CD4-positive, alpha-beta T cell (primary cell): ENCODE results near the gene DHRS3. TPM values are rescaled to one million over a fixed set of nuclear protein-coding genes. Genes with fewer than 3 reads are reported as not detected.

Experiments
- ATAC-seq: fragments of 200-7000 bp; cut with Tn5 transposase; one replicate; pipeline ENCODE4 v1.10.0; 2022; ENCODE audit warnings: mild to moderate bottlenecking; ENCODE audit not compliant: poor library complexity
- CTCF ChIA-PET: fragments of 350-600 bp; sonication (Branson Sonifier 250); formaldehyde crosslinking; loops from one replicate; lab custom pipeline; 2021; ENCODE audit warnings: antibody characterized with exemption, inconsistent platforms; lab: Charles Lee
- POLR2A ChIA-PET: fragments of 350-600 bp; sonication (Branson Sonifier 250); formaldehyde crosslinking; loops from one replicate; lab custom pipeline; 2021; ENCODE audit warnings: antibody characterized with exemption, inconsistent platforms; lab: Charles Lee
- DNase-seq, 14 experiments: peaks; one replicate each; pipeline ENCODE4 v3.0.0-alpha.2; 2013 to 2020; ENCODE audit warnings: mixed read lengths in 2 of 14
- H3K27ac ChIP-seq, 2 donors: one replicate each; pipeline versions ENCODE4 v1.5.1 to v1.7.0; 2013; ENCODE audit warnings: low read length in 2 of 2, low read depth in 1 of 2, mild to moderate bottlenecking in 1 of 2
- H3K27me3 ChIP-seq, 2 experiments: 1 replicate in 1 of 2; 2 replicates in 1 of 2; pipeline versions ENCODE4 v1.6.1 to v1.7.0; 2013; ENCODE audit warnings: low read length in 2 of 2, control low read depth in 1 of 2, mild to moderate bottlenecking in 1 of 2, moderate library complexity in 1 of 2; ENCODE audit not compliant: insufficient read depth in 2 of 2, control insufficient read depth in 1 of 2
- H3K36me3 ChIP-seq: one replicate; pipeline ENCODE4 v1.6.1; 2013; ENCODE audit warnings: low read length, control low read depth; ENCODE audit not compliant: insufficient read depth
- H3K4me1 ChIP-seq: one replicate; pipeline ENCODE4 v1.6.1; 2013; ENCODE audit warnings: low read length, control low read depth; ENCODE audit not compliant: insufficient read depth
- H3K4me3 ChIP-seq: one replicate; pipeline ENCODE4 v1.5.1; 2013; ENCODE audit warnings: mild to moderate bottlenecking, low read length, moderate library complexity
- H3K9me3 ChIP-seq, 2 experiments: 1 replicate in 1 of 2; 2 replicates in 1 of 2; pipeline versions ENCODE4 v1.6.1 to v1.7.0; 2013; ENCODE audit warnings: low read length in 2 of 2, mild to moderate bottlenecking in 2 of 2, control low read depth in 1 of 2, moderate library complexity in 1 of 2; ENCODE audit not compliant: control insufficient read depth in 1 of 2, insufficient read depth in 1 of 2
- H3K27ac Mint-ChIP-seq: one replicate; pipeline ENCODE4 v1.8.0; 2020; ENCODE audit warnings: mixed read lengths
- H3K27me3 Mint-ChIP-seq: one replicate; pipeline ENCODE4 v1.8.0; 2021; ENCODE audit warnings: mixed read lengths
- H3K36me3 Mint-ChIP-seq: one replicate; pipeline ENCODE4 v1.8.0; 2021; ENCODE audit warnings: low read depth, mixed read lengths
- H3K4me1 Mint-ChIP-seq: one replicate; pipeline ENCODE4 v1.8.0; 2021; ENCODE audit warnings: low read depth, mixed read lengths
- H3K4me3 Mint-ChIP-seq: one replicate; pipeline ENCODE4 v1.8.0; 2020; ENCODE audit warnings: mild to moderate bottlenecking, mixed read lengths
- H3K9me3 Mint-ChIP-seq: one replicate; pipeline ENCODE4 v1.8.0; 2020; ENCODE audit warnings: mixed read lengths
- intact Hi-C, 2 experiments: fragments of 100-400 bp; cut with DNase I in 1 of 2; cut with micrococcal nuclease in 1 of 2; formaldehyde crosslinking; loops; one replicate each; pipeline versions ENCODE4 v1.15.1 to v1.9.0; 2023 to 2025; cut with DNase I, micrococcal nuclease
- total RNA-seq, 174 experiments: library from RNA in 2 of 174; stranded (reverse) in 2 of 174; gene quantifications; one replicate each; pipeline ENCODE4 v1.2.3 and lab custom pipeline; 2021 to 2026
- TF ChIP-seq, protein P1 (sequence below): fragments of 200-600 bp; IDR thresholded peaks from one replicate; pipeline ENCODE4 v1.8.0; 2022; ENCODE audit warnings: antibody characterized with exemption, mild to moderate bottlenecking

Gene DHRS3
- total RNA-seq, 2 experiments from 2014 or later = 102 to 108 TPM

DNA sequence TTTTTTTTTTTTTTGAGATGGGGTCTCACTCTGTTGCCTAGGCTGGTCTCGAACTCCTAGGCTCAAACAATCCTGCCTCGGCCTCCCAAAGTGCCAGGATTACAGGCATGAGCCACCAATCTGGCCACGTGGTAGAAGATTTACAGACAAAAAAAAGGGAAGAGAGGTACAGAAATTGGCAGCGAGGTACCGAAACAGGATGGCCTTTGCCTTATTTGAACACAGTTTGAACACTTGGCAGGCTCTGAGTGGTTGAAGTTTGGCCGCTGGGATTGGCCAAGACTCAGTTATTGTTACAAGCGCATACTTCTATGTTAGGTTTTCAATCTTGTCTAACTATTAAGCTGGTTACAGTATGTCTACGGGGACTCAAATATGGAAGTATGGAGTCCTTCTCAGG lies 19.7 kb upstream of the DHRS3 start:
- ChIA-PET POLR2A (no interaction called here), CTCF (no interaction called here)
- TF ChIP-seq, protein P1, sequence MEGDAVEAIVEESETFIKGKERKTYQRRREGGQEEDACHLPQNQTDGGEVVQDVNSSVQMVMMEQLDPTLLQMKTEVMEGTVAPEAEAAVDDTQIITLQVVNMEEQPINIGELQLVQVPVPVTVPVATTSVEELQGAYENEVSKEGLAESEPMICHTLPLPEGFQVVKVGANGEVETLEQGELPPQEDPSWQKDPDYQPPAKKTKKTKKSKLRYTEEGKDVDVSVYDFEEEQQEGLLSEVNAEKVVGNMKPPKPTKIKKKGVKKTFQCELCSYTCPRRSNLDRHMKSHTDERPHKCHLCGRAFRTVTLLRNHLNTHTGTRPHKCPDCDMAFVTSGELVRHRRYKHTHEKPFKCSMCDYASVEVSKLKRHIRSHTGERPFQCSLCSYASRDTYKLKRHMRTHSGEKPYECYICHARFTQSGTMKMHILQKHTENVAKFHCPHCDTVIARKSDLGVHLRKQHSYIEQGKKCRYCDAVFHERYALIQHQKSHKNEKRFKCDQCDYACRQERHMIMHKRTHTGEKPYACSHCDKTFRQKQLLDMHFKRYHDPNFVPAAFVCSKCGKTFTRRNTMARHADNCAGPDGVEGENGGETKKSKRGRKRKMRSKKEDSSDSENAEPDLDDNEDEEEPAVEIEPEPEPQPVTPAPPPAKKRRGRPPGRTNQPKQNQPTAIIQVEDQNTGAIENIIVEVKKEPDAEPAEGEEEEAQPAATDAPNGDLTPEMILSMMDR = no peak
- H3K36me3 Mint-ChIP-seq = no peaks in the 10 kb centered on the region
- H3K27me3 Mint-ChIP-seq = peaks cover 5% of the 10 kb centered on the region
- no peak for DNase-seq
- Histone ChIP-seq H3K27ac (no peak overlapping the region), H3K9me3 (peaks cover 17 to 24% of the 10 kb centered on the region in 2 experiments), H3K36me3 (no peaks in the 10 kb centered on the region), H3K27me3 (no peaks in the 10 kb centered on the region), H3K4me3 (no peak overlapping the region), H3K4me1 (peaks cover 3% of the 10 kb centered on the region)
- H3K27ac Mint-ChIP-seq = no peak overlapping the region
- no peak overlapping the region for H3K4me3 Mint-ChIP-seq
- peaks cover 10% of the 10 kb centered on the region for H3K4me1 Mint-ChIP-seq
- peaks cover 8% of the 10 kb centered on the region for H3K9me3 Mint-ChIP-seq
- intact Hi-C loops = no loop called here
- ATAC-seq = no peak

DNA sequence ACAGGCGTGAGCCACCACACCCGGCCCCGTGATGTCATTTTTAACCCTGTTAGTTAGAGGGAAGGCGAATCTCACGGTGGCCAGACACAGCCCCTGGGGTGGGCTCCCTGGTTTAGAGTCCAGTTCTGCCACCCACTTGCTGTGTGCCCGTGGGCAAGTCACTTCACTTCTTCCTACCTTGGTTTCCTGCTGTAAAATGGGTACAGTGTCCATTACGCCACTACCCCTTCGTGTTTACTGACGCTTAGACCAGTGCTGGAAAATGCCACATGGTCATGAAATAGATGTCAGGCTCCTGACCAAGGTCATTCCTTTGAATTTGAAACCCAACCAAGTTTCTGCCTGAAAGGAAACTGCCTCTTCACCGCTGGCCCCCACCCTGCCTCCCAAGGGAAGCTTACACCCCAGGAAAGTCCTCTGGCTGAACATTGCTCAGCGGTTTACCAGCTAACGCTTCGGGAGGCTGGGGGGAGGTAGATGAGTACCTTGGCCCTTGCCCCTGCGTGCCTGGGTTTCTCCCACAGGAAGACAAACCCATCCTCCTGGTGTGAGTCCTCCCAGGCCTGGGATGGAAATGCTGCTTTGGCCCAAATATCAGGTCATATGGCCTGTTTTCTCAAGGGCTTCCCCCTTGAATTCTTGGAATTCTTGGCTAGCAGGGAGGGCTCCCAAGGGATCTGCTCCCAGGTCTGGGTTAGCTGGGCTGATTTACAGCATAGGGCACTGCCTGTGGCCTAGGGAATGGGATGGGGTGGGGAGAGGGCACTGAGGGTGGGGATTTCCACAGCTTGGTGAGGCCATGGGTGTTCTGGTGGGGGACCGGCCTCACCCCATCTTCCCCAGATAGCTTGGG lies 18.3 kb upstream of the DHRS3 start:
- H3K27ac Mint-ChIP-seq = no peak overlapping the region
- no peaks in the 10 kb centered on the region for H3K27me3 ChIP-seq
- peaks cover 7% of the 10 kb centered on the region for H3K9me3 Mint-ChIP-seq
- ChIA-PET POLR2A (interaction anchor here (0.7 kb wide), 1 partner anchor 256 kb away, joined by 3 read pairs; no protein-coding TSS in a partner anchor), CTCF (no interaction called here)
- H3K27ac ChIP-seq = no peak overlapping the region
- H3K9me3 ChIP-seq = peaks cover 12 to 24% of the 10 kb centered on the region in 2 experiments
- no peak overlapping the region for H3K4me3 ChIP-seq
- intact Hi-C loops = no loop called here
- DNase-seq = no peak
- H3K4me1 ChIP-seq = peaks cover 7% of the 10 kb centered on the region
- no peak overlapping the region for H3K4me3 Mint-ChIP-seq
- ATAC-seq = no peak
- peaks cover 5% of the 10 kb centered on the region for H3K27me3 Mint-ChIP-seq
- no peaks in the 10 kb centered on the region for H3K36me3 Mint-ChIP-seq
- TF ChIP-seq, protein P1 = no peak
- peaks cover 10% of the 10 kb centered on the region for H3K4me1 Mint-ChIP-seq
- H3K36me3 ChIP-seq = no peaks in the 10 kb centered on the region

DNA sequence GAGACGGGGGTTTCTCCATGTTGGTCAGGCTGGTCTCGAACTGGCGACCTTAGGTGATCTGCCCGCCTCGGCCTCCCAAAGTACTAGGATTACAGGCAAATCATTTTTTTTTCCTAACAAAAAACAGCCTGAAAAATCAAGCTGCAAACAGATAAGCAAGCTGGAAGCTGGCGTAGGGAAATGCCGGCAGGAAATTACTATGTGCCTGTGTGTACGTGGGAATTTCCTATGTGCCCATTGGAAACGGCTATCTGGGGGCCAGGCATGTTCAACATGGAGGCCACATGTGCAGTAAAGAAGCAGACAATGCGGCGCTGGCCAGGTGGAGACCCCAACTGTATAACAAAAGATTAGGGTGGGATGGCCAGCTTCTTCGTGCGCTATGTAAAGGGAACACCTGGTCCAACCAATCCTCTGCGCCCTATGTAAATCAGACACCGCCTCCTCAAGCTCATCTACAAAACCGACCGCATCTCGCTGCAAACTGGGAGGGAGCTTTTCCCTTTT lies 16.7 kb upstream of the DHRS3 start:
- DNase-seq (no peak), ATAC-seq (no peak)
- H3K9me3 Mint-ChIP-seq = no peaks in the 10 kb centered on the region
- POLR2A ChIA-PET = no interaction called here
- Histone ChIP-seq H3K4me1 (peaks cover 8% of the 10 kb centered on the region), H3K27ac (no peak overlapping the region), H3K9me3 (peaks cover 8 to 9% of the 10 kb centered on the region in 2 experiments), H3K4me3 (no peak overlapping the region), H3K36me3 (no peaks in the 10 kb centered on the region), H3K27me3 (no peaks in the 10 kb centered on the region)
- no peak overlapping the region for H3K4me3 Mint-ChIP-seq
- no peak overlapping the region for H3K27ac Mint-ChIP-seq
- intact Hi-C loops = no loop called here
- no peaks in the 10 kb centered on the region for H3K36me3 Mint-ChIP-seq
- CTCF ChIA-PET = no interaction called here
- H3K27me3 Mint-ChIP-seq = peaks cover 5% of the 10 kb centered on the region
- TF ChIP-seq, protein P1 = no peak
- H3K4me1 Mint-ChIP-seq = peaks cover 10% of the 10 kb centered on the region
